ENCODE measurements around the gene APBB2. TPM values are rescaled to one million over a fixed set of nuclear protein-coding genes. Genes with fewer than 3 reads are reported as not detected.

The APBB2 gene
- total and polyA plus RNA-seq, 2 donors (not counting 1 experiment from before 2014, with no cell fraction given) = 4.4 to 15.8 TPM

- Mint-ChIP-seq H3K9me3 (ENCODE audit: insufficient read depth) (no peaks in the 10 kb centered on the region), H3K27ac (no peak overlapping the region), H3K4me3 (no peak overlapping the region), H3K4me1 (peaks cover 2% of the 10 kb centered on the region), H3K27me3 (peaks cover 23% of the 10 kb centered on the region)
- Histone ChIP-seq H3K27ac (ENCODE audit: low read length in 2 of 2) (no peak overlapping the region), H3K79me2 (ENCODE audit: control insufficient read depth, insufficient read depth, low read length) (no peaks in the 10 kb centered on the region), H3K4me2 (replicated peaks; ENCODE audit: low read depth, low read length, poor library complexity, severe bottlenecking) (no peak overlapping the region), H2AFZ (ENCODE audit: insufficient read depth, low read depth, low read length, poor library complexity, severe bottlenecking) (no peak overlapping the region), H3K4me3 (ENCODE audit: control extremely low read depth in 1 of 5, extremely low read depth in 1 of 5, insufficient read depth in 1 of 5, low read depth in 2 of 5, low read length in 4 of 5) (no peak overlapping the region), H3K9me3 (ENCODE audit: control extremely low read depth in 1 of 3, control insufficient read depth in 2 of 3, insufficient read depth in 1 of 3, low read length in 2 of 3) (no peaks in the 10 kb centered on the region), H3K9ac (ENCODE audit: low read length) (no peak overlapping the region), H3K27me3 (replicated peaks in 1 of 4; ENCODE audit: control extremely low read depth in 1 of 4, control insufficient read depth in 3 of 4, insufficient read depth in 4 of 4, low read length in 3 of 4) (no peaks in the 10 kb centered on the region), H3K4me1 (ENCODE audit: control insufficient read depth in 2 of 2, insufficient read depth in 2 of 2, low read length in 2 of 2) (peaks cover 3 to 5% of the 10 kb centered on the region in 2 donors), H4K20me1 (ENCODE audit: control insufficient read depth, insufficient read depth, low read length, poor library complexity, severe bottlenecking) (no peaks in the 10 kb centered on the region), H3K36me3 (replicated peaks in 1 of 2; ENCODE audit: control extremely low read depth in 1 of 2, control insufficient read depth in 1 of 2, extremely low read depth in 1 of 2, insufficient read depth in 2 of 2, low read length in 1 of 2) (no peaks in the 10 kb centered on the region)
- intact Hi-C loops (cut with micrococcal nuclease) = no loop called here
- TF ChIP-seq EZH2 (IDR thresholded peaks at IDR 0.05; ENCODE audit: borderline replicate concordance, insufficient read depth, low read depth, low read length, poor library complexity, severe bottlenecking) (no peak), CTCF (IDR thresholded peaks at IDR 0.05) (no peak)
- ChIA-PET CTCF (no interaction called here), POLR2A (no interaction called here)
- WGBS (ENCODE audit: insufficient coverage) = 100% methylated on average over 1 of the region's 1 CpG
- ATAC-seq (ENCODE audit: low read depth) (no peak), DNase-seq (no peak)
Observed at GRCh38 chr4:40769266-40769665, 445.1 kb downstream of the APBB2 start.

GRCh38 chr4:40763228-40763716 lies 451.1 kb downstream of the APBB2 start:
- DNase-seq (no peak), ATAC-seq (ENCODE audit: low read depth) (no peak)
- H3K4me3 ChIP-seq (ENCODE audit: control extremely low read depth in 1 of 5, extremely low read depth in 1 of 5, insufficient read depth in 1 of 5, low read depth in 2 of 5, low read length in 4 of 5) = no peak overlapping the region
- no peak overlapping the region for H3K9ac ChIP-seq (ENCODE audit: low read length)
- no peaks in the 10 kb centered on the region for H4K20me1 ChIP-seq (ENCODE audit: control insufficient read depth, insufficient read depth, low read length, poor library complexity, severe bottlenecking)
- POLR2A ChIA-PET = no interaction called here
- Mint-ChIP-seq H3K9me3 (ENCODE audit: insufficient read depth) (no peaks in the 10 kb centered on the region), H3K4me1 (peaks cover 7% of the 10 kb centered on the region), H3K27ac (no peak overlapping the region), H3K4me3 (no peak overlapping the region), H3K27me3 (peaks cover 9% of the 10 kb centered on the region)
- no peaks in the 10 kb centered on the region for H3K36me3 ChIP-seq (replicated peaks in 1 of 2; ENCODE audit: control extremely low read depth in 1 of 2, control insufficient read depth in 1 of 2, extremely low read depth in 1 of 2, insufficient read depth in 2 of 2, low read length in 1 of 2)
- H3K79me2 ChIP-seq (ENCODE audit: control insufficient read depth, insufficient read depth, low read length) = no peaks in the 10 kb centered on the region
- no peak overlapping the region for H3K27ac ChIP-seq (ENCODE audit: low read length in 2 of 2)
- no peak overlapping the region for H3K4me2 ChIP-seq (replicated peaks; ENCODE audit: low read depth, low read length, poor library complexity, severe bottlenecking)
- no peaks in the 10 kb centered on the region for H3K4me1 ChIP-seq (ENCODE audit: control insufficient read depth in 2 of 2, insufficient read depth in 2 of 2, low read length in 2 of 2)
- no peak for TF ChIP-seq EZH2 (IDR thresholded peaks at IDR 0.05; ENCODE audit: borderline replicate concordance, insufficient read depth, low read depth, low read length, poor library complexity, severe bottlenecking)
- no peak for TF ChIP-seq CTCF (IDR thresholded peaks at IDR 0.05)
- CTCF ChIA-PET = no interaction called here
- H3K27me3 ChIP-seq (replicated peaks in 1 of 4; ENCODE audit: control extremely low read depth in 1 of 4, control insufficient read depth in 3 of 4, insufficient read depth in 4 of 4, low read length in 3 of 4) = no peaks in the 10 kb centered on the region
- H2AFZ ChIP-seq (ENCODE audit: insufficient read depth, low read depth, low read length, poor library complexity, severe bottlenecking) = no peak overlapping the region
- intact Hi-C loops (cut with micrococcal nuclease) = no loop called here
- WGBS (ENCODE audit: insufficient coverage) = 78% methylated on average over 1 of the region's 3 CpGs
- no peaks in the 10 kb centered on the region for H3K9me3 ChIP-seq (ENCODE audit: control extremely low read depth in 1 of 3, control insufficient read depth in 2 of 3, insufficient read depth in 1 of 3, low read length in 2 of 3)

Small RNA genes within 50 kb of the gene (small RNA-seq; reads per million reads assigned to genes)
- gene RF00019 (ENCODE audit: insufficient read length, low read depth, low replicate concordance) = not detected
- not detected for gene RNA5SP160 (ENCODE audit: insufficient read length, low read depth, low replicate concordance)
- gene RNU6-1195P (ENCODE audit: insufficient read length, low read depth, low replicate concordance) = not detected
- not detected for gene RNU6-836P (ENCODE audit: insufficient read length, low read depth, low replicate concordance)

Other genes starting within 250 kb of the APBB2 start
- 0.47 and 0.53 TPM in 2 replicates for gene UCHL1, start 42.4 kb upstream of the APBB2 start, total RNA-seq
- 0.84 and 1.5 TPM in 2 replicates for gene UCHL1, start 42.4 kb upstream of the APBB2 start, polyA plus RNA-seq